Peyer's patch (tissue), 4 donors: Measurements from ENCODE around the gene UBE3A.

ENCODE experiments used
- CTCF ChIP-seq, 6 experiments: fragments of 450-650 bp in 4 of 6; fragments of 200-600 bp in 2 of 6; sonication (generic) in 1 of 6; IDR thresholded peaks; one replicate each; pipeline ENCODE4 v1.5.1; 2017 to 2019; ENCODE audit warnings: antibody characterized with exemption in 6 of 6, mild to moderate bottlenecking in 3 of 6, moderate library complexity in 1 of 6
- POLR2A ChIP-seq, 2 donors: fragments of 450-650 bp; IDR thresholded peaks; one replicate each; pipeline ENCODE4 v1.5.1; 2017; ENCODE audit warnings: antibody characterized with exemption in 2 of 2, mild to moderate bottlenecking in 2 of 2, moderate library complexity in 2 of 2

- TF ChIP-seq POLR2A (IDR thresholded peaks at IDR 0.05) (no peak), CTCF (IDR thresholded peaks at IDR 0.05) (no peak)
Observed at GRCh38 chr15:25408929-25409328, 29.9 kb downstream of the UBE3A start.
